Right lobe of liver (tissue), 4 donors: ENCODE data around the gene ZDHHC12.

Experiments
- CTCF ChIP-seq, 4 donors: fragments of 200-600 bp in 3 of 4; fragments of 450-650 bp in 1 of 4; IDR thresholded peaks; one replicate each; pipeline versions ENCODE4 v1.5.1 to v1.8.0; 2016 to 2022; ENCODE audit warnings: antibody characterized with exemption in 4 of 4, mild to moderate bottlenecking in 2 of 4
- POLR2A ChIP-seq: fragments of 450-650 bp; IDR thresholded peaks from one replicate; pipeline ENCODE4 v1.6.1; 2017; ENCODE audit warnings: antibody characterized with exemption, mild to moderate bottlenecking
- donor health status: DM: no; HTN: no; CAD: no.
- donor health status: DM: no; HTN: no; CAD: no.
- donor health status: DM: no; HTN: yes; CAD: no.

GRCh38 chr9:128727640-128728248 lies 3.8 kb upstream of the ZDHHC12 start:
- TF ChIP-seq CTCF (IDR thresholded peaks at IDR 0.05): no peak
- no peak for TF ChIP-seq POLR2A
